ENCODE results near the gene GPX3.

Gene GPX3

DNA sequence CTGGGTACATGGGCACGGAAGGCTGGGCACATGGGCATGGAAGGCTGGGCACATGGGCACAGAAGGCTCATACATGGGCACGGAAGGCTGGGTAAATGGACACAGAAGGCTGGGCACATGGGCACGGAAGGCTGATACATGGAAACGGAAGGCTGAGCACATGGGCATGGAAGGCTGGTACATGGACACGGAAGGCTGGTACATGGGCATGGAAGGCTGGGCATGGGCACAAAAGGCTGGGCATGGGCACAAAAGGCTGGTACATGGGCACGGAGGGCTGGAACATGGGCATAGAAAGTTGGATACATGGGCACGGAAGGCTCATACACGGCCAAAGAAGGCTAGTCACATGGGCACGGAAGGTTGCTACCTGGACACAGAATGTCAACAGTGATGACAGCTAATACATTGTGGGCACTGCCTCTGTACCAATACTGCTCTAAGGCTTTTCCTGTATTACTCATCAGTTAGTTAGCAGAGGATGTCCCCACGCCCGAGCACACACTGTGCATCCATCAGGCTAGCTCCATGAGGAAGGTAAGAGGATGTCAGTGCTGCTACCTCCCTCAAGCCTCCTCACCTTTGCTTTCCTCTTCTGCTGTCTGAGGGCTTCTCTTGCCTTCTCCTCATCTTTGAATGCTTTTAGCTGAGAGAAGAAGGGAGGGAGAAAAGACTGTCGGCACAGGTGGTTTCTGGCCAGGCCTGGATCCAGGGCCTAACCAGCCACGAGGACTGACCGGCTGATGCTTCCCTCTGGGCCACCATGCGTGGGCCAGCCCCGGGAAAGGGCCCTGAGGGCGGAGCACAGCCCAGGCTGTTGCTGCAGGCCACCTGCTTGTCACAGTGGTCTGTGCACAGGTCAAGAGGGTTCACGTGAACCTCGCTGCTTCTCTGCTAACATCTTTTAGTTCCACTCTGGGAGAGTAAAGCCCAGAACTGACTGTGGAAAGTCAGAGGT lies 14.3 kb downstream of the GPX3 start:
- no peak for DNase-seq

GRCh38 chr5:151036556-151036955 lies 16.2 kb downstream of the GPX3 start:
- no peak for DNase-seq

DNA sequence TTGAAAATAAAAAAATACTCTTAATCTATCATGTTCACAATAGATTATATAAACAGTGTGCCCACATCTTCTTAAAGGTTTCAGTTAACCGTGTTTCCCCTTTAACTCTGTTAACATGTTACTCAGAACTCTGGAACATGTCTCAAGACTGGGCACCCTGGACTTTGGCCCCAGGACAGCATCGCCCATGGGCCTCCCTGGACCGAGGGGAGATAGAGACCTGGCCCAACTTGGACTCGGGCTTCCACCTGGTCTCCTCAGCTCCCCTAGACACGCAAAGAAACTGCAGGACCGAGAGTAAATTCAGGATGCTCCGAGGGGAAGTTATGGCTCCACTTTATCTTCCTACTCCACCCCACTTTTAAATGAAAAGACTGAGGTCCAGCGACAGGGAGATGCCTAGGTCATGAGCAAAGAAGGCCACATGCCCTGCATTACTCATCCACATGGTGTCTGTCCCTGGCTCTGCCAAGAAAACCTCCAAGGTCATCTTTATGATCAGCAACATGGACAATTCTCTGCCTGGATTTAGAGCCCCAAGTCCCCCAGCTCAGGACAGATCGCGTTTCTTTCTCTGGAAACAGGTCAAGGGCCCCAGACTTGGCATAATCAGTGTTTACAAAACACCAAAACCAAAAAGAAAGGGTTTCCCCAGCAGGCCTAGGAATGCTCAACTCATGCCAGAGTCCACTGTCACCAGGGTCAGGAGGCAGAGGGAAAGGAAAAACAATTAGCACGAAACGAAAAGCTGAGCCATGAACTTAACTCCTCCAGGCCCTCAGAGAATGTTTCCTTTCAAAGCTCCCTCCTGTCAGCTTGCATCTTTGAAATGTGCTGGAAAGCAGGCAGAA lies 17.4 kb downstream of the GPX3 start:
- DNase-seq = no peak

GRCh38 chr5:151038412-151038745 lies 18.0 kb downstream of the GPX3 start:
- no peak for DNase-seq

- DNase-seq = peak; percentile 56
Measured at GRCh38 chr5:151038801-151039238, 18.4 kb downstream of the GPX3 start.

- DNase-seq = no peak
Measured at GRCh38 chr5:151039665-151040064, 19.3 kb downstream of the GPX3 start.

DNA sequence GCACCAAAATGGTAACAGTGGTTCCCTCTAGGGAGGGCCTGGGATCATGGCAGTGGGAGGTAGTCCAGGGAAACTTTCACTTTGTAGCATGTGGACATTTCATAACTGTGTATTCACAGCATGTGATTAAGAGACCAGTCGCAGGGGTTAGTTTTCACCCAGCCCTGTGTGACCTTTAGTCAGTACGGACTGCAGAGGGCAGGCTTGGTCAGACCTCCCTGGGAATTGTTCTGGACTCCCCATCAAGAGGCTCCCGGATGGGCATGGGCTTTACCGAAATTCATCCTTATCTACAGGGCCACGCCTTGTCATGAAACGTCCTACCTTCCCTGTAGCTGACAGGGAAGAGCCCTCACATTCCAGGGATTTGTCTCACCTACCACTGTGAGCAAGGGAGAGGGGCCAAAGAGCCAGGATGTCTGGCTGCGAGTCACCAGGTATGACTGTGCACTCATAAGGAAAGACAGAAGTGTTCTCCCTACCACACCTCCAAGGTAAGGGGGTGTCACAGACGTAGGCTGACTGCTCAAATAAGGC lies 19.9 kb downstream of the GPX3 start:
- no peak for DNase-seq

DNA sequence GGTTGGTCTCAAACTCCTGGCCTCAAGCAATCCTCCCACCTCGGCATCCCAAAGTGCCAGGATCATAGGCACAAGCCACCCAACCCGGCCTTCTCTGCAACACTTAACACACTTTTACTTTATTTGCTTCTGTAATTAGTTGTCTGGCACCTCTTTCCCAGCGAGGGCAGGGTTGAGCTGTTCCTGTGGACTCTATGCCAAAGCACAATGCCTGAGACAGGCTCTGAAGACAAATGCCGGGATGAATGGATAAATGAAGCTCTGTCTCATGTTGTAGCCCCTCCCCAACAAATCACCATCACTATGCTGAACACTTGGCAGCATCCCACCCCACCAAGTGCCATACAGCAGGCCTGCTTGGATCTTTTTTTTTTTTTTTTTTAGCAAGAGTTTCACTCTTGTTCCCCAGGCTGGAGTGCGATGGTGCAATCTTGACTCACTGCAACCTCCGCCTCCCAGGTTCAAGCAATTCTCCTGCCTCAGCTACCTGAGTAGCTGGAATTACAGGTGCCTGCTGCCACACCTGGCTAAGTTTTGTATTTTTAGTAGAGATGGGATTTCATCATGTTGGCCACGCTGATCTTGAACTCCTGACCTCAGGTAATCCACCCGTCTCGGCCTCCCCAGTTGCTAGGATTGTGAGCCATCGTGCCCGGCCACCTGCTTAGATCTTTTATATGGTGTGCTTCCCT lies 21.3 kb downstream of the GPX3 start:
- no peak for DNase-seq

DNA sequence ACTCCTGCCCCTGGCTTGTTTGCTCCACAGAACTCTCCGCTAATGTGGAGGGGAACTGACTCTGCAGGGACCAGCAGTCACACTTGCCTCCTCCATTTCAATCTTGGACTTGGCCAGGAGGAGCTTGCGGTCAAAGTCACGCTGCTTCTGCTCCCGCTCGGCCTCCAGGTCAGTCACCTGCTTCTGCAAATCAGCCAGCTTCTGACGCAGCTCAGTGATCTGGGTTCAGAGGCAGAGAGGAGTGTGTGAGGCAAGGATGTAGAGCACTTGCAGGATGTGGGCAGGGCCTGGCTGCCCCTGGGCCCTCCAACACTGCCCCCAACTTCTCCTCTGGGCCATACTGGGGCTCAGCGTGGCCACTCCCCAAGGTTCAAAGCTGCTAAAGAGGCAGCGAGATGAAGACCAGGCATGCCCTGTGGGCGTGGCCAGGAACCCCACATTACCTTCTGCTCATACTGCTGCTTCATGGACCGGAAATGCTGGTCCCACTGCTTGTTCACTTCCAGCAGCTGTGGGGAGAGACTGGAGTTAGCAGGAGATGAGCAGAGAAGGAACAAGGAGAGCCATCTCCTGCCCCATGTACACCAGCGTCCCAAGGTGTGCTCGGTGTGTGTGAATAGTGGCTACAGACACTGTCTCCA lies 22.2 kb downstream of the GPX3 start:
- DNase-seq = no peak

GRCh38 chr5:151047814-151048425 lies 27.5 kb downstream of the GPX3 start:
- no peak for DNase-seq

DNA sequence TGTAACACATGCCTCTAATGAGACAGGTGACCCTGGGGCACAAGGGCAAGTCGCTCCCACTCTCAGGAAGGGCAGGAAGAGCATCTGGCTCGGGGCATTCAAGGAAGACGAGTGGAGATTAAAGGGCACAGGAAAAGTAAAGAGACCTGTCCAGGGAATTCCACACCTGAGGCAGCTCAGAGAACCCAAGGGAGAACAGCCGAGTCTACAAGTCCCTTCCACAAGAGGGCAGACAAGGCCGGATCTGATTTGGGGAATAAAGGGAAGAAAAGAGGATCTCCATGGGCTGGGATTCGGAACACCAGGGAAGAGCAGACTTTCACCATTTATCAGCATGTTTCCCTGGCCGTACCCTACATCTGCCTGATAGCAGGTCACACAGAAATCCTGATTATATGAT lies 28.1 kb downstream of the GPX3 start:
- no peak for DNase-seq

- peak; percentile 70 for DNase-seq
Measured at GRCh38 chr5:151051066-151051930, 30.9 kb downstream of the GPX3 start.

DNA sequence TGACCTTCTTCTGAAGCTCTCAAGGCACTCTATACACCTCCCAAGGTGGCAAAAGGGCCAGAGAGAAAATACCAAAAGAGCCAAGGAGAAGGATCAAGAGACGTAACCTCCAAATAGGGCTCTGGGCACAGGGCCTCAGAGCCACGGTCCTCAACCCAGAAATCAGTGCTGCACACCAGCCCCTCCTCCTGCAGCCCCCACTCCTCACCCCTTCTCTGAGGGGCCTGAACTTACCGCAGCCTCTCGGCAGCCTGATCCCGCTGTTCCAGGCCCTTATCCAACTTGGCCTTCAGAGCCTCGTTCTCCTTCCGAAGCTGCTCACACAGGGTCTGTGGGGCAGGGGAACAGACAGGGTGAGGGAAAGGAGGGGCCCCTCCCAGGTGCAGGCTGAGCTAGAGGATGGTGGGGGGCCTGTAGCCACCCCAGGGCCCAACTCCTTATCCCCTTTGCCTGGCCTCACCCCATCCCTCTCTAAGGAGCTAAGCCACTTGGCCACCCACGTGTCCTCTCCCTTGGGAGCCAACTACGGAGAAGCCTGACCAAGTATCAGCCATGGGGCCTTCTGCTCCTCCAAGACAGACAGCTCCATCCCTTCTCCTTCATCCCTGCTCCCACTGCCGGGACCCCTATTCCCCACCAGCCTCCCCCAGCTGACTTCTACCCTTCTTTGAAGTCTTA lies 31.7 kb downstream of the GPX3 start:
- DNase-seq = no peak

DNA sequence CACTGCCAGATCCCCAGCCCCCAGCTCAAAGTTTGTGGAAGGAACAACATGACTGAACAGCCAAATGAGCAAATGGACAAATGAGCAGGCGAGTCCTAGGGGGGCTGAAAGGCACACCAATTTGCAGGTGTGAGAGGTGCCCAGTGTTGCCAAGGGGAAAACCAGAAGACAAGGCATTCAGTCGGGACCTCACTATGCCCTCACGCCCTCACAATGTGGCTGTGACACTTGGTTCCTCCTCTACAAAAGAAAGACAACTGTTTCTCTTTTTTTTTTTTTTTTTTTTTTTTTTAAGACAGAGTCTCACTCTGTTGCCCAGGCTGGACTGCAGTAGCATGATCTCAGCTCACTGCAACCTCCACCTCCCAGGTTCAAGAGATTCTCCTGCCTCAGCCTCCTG lies 32.4 kb downstream of the GPX3 start:
- no peak for DNase-seq

DNA sequence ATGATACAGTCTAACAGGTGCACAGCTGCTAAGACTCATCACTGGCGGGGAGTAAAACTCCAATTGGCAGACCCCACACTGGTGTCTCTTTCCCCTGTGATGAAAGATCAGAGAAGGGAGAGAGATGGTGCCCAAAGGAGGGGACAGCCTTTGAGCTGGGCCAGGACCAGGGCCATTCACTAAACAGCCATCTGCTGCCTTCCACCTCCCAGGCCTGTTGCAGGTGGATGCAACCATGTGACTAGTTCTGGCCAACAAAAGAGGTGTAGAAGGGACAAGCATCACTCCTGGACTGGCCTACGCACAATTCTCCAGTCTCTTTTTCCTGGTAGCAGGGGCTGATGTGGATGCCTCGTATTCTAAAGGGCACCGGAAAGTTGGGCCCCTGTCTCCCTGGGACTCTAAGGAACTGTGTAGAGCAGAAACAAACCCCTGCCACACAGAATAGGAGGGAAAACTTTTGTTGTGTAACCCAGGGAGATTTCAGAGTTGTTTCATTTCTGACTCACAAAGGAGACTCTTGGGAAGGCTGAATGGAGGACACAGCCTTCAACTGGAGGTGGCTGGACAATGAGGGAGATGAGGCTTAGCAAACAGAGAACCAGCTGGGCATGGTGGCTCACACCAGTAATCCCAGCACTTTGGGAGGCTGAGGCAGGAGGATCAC lies 33.5 kb downstream of the GPX3 start:
- no peak for DNase-seq

GRCh38 chr5:151054709-151055108 lies 34.3 kb downstream of the GPX3 start:
- no peak for DNase-seq

DNA sequence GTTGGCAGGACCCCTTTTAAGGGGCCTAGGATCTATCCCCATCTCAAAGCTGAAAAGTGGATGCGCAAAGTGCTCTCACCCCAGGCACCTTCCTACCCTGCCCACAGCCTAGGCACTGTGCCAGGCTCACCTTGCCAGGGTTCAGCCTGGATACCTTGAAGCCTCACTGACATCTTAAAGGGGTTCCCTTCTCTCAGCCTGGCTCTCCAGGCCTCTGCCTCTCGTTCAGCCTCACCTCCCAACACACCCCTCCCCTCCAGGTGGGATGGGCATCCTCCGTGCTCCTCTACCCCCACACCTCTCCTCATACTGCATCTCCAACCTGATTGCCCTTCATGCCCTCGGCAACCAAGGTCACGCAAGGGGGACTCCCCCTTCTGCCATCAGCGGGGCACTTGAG lies 34.9 kb downstream of the GPX3 start:
- DNase-seq = no peak

GRCh38 chr5:151056379-151057325 lies 36.3 kb downstream of the GPX3 start:
- DNase-seq = no peak

GRCh38 chr5:151058301-151058700 lies 37.9 kb downstream of the GPX3 start:
- DNase-seq = no peak
